Fibroblast of villous mesenchyme (primary cell): ENCODE data around the gene IQCH. TPM values are rescaled to one million over a fixed set of nuclear protein-coding genes. Genes with fewer than 3 reads are reported as not detected.

Experiments used
- DNase-seq: peaks from one replicate; pipeline ENCODE4 v3.0.0-alpha.2; 2010; ENCODE audit warnings: low read depth
- H3K4me3 ChIP-seq: 2 replicates; pipeline ENCODE4 v1.5.1; 2011; ENCODE audit warnings: low read depth, mild to moderate bottlenecking, low read length
- total RNA-seq: library from RNA; depleted of rRNA; stranded (reverse); fragments of >200 nt; gene quantifications from 2 replicates; pipeline ENCODE4 v1.2.3, GENCODE V29; 2012
- TF ChIP-seq, protein P1 (sequence below): IDR thresholded peaks from 2 replicates; pipeline ENCODE4 v1.5.1; 2012; ENCODE audit warnings: low read depth, mild to moderate bottlenecking, low read length; ENCODE audit not compliant: insufficient read depth

The IQCH gene
- total RNA-seq, 1 donor = 4.7 TPM

GRCh38 chr15:67534360-67534759, 279.8 kb downstream of the IQCH start:
- no peak for DNase-seq
- TF ChIP-seq, protein P1, sequence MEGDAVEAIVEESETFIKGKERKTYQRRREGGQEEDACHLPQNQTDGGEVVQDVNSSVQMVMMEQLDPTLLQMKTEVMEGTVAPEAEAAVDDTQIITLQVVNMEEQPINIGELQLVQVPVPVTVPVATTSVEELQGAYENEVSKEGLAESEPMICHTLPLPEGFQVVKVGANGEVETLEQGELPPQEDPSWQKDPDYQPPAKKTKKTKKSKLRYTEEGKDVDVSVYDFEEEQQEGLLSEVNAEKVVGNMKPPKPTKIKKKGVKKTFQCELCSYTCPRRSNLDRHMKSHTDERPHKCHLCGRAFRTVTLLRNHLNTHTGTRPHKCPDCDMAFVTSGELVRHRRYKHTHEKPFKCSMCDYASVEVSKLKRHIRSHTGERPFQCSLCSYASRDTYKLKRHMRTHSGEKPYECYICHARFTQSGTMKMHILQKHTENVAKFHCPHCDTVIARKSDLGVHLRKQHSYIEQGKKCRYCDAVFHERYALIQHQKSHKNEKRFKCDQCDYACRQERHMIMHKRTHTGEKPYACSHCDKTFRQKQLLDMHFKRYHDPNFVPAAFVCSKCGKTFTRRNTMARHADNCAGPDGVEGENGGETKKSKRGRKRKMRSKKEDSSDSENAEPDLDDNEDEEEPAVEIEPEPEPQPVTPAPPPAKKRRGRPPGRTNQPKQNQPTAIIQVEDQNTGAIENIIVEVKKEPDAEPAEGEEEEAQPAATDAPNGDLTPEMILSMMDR = no peak
- no peak overlapping the region for H3K4me3 ChIP-seq

DNA sequence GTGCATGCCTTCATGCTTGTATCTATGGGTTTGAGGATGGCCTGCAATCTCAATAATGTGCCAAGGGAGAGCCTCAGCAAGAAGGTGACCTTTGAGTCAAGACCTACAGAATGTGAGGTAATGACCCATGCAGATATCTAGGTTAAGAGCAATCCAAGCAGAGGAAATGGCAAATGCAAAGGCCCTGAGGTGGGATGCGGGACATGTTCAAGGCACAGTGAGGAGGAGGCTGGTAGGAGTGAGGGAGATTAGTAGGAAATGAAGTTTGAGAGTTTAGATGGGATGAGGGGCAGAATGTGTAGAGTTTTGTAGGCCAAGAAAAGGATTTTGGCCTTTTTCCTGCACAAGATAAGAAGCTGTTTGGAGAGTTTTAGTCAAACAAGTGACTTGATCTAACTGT, 283.2 kb downstream of the IQCH start:
- H3K4me3 ChIP-seq = no peak overlapping the region
- TF ChIP-seq, protein P1 = no peak
- DNase-seq = no peak

DNA sequence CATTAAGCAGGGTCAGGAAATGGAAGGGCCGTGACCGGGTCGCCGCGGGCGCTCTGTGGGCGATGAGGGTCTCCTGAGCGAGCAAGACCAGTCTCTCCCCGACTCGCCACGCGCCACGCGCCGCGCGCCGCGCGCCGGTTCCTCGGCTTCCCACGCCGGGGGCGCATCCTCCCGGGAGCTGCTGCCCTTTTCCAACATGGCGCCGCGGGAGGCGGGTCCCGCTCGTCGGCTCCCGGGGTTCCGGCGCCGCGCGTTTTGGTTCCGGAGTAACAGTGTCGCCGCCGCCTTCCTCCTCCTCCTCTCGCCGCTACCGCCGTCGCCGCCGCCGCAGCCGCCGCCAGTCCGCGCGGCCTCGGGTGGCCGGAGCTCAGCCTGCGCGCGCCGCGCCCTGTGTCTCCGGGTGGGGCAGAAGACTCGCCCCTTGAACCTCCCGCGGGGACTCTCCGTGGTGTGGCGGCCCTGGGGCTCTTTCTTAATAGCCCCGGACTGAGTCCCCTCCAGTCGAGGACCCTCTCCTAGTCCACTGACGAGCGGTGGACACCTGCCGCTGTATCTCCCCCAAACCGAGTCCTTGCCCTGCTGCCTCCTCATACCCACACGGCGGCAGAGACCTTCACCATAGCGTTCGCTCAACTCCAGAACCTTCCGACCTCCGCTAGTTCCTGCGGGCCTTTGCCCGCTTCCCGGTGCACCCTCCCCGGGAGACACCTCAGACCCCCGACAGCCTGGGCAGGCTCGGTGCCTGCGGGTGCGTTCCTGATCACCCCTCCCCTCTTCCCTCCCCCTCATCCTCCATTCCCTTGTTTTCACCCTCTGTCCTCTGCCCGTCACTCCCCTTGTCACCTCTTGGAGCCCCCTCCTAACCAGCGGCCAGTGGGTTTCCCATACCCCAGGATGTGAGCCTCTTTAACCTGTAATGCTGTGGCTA, 288.1 kb downstream of the IQCH start, which contains the start of gene MAP2K5:
Gene MAP2K5 (plus strand): TSS at position 284 of the 928 bp plus-strand sequence. CDS start 633 bp downstream, at position 917.
- TF ChIP-seq, protein P1 = no peak
- DNase-seq = peak; percentile 73
- peak within 1 kb of the TSS; percentile 91 for H3K4me3 ChIP-seq

GRCh38 chr15:67543348-67543718, 288.7 kb downstream of the IQCH start:
- TF ChIP-seq, protein P1 = no peak
- H3K4me3 ChIP-seq = peak overlapping the region; percentile 91
- DNase-seq = peak; percentile 31

DNA sequence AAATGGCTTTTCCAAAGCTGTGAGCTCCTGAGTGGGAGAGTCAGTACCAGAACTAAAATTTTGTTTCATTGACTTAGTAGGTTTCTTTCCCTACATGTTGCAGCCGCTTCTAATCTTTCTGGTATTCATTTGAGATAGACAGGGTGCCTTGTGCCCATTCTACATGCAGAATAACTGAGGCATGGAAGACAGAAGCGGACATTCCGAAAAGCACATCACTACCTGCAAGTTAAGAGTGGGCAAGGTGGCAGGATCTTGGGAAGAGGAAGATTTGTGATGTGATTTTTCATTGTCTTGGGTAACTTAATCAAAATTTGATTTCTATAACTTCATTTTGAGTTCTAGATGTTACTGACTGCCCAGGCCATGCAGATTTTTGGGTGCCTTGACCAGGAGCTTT, 289.9 kb downstream of the IQCH start:
- TF ChIP-seq, protein P1 = no peak
- H3K4me3 ChIP-seq = no peak overlapping the region
- DNase-seq = no peak

- DNase-seq = no peak
- no peak overlapping the region for H3K4me3 ChIP-seq
- TF ChIP-seq, protein P1 = no peak
Observed at GRCh38 chr15:67545864-67546263, 291.3 kb downstream of the IQCH start.

- DNase-seq = no peak
- TF ChIP-seq, protein P1 = no peak
- H3K4me3 ChIP-seq = no peak overlapping the region
Observed at GRCh38 chr15:67547064-67547463, 292.5 kb downstream of the IQCH start.
